Endothelial cell of umbilical vein (primary cell): Measurements from ENCODE around the gene IQGAP2. TPM values are rescaled to one million over a fixed set of nuclear protein-coding genes. Genes with fewer than 3 reads are reported as not detected.

ENCODE experiments used
- BruUV-seq: library from RNA; stranded (reverse); fragments of 400-500 nt; replicated peaks from 2 replicates; lab custom pipeline; 2021; lab: Mats Ljungman, UMichigan
- CTCF ChIA-PET: fragments of 300-600, 350-600 bp; sonication (Branson Sonifier 250); formaldehyde crosslinking; loops from one replicate; lab custom pipeline; 2021; ENCODE audit warnings: antibody characterized with exemption, inconsistent platforms; lab: Charles Lee
- POLR2A ChIA-PET: fragments of 300-600, 350-600 bp; sonication (Branson Sonifier 250); formaldehyde crosslinking; loops from one replicate; lab custom pipeline; 2021; ENCODE audit warnings: antibody characterized with exemption, inconsistent platforms; lab: Charles Lee
- DNase-seq: peaks from one replicate; pipeline ENCODE4 v3.0.0-alpha.2; 2011; ENCODE audit warnings: low read depth, low spot score
- FAIRE-seq: peaks from 2 replicates; lab custom pipeline; 2011; peaks lifted over from hg19 to GRCh38; lab: Jason Lieb, UNC
- H2AFZ ChIP-seq: 2 replicates; pipeline ENCODE4 v1.6.0; 2012; ENCODE audit warnings: low read depth, low read length, control low read depth, inconsistent platforms
- H3K27ac ChIP-seq: 2 replicates; pipeline ENCODE4 v1.5.1; 2011; ENCODE audit warnings: low read depth, mild to moderate bottlenecking, control low read depth, low read length, moderate library complexity; ENCODE audit not compliant: insufficient read depth
- H3K27me3 ChIP-seq, 2 experiments: 2 replicates each; pipeline versions ENCODE4 v1.6.0 to v1.6.1; 2011; ENCODE audit warnings: low read length in 2 of 2, mixed read lengths in 1 of 2; ENCODE audit not compliant: control insufficient read depth in 2 of 2, insufficient read depth in 2 of 2
- H3K36me3 ChIP-seq, 2 experiments: 2 replicates in 1 of 2; 3 replicates in 1 of 2; pipeline ENCODE4 v1.5.1; 2011; ENCODE audit warnings: low read length in 2 of 2, mild to moderate bottlenecking in 1 of 2, moderate library complexity in 1 of 2; ENCODE audit not compliant: control insufficient read depth in 2 of 2, insufficient read depth in 2 of 2; ENCODE audit errors: extremely low read depth in 1 of 2
- H3K4me1 ChIP-seq: 3 replicates; pipeline ENCODE4 v1.5.1; 2011; ENCODE audit warnings: mild to moderate bottlenecking, low read length; ENCODE audit not compliant: control insufficient read depth, insufficient read depth; ENCODE audit errors: extremely low read depth
- H3K4me2 ChIP-seq: 2 replicates; pipeline ENCODE4 v1.6.1; 2011; ENCODE audit warnings: low read length, control low read depth, mixed read lengths; ENCODE audit not compliant: insufficient read depth
- H3K4me3 ChIP-seq, 3 experiments: fragments of 200-600 bp in 1 of 3; sonication (generic), shearing (Covaris generic) in 1 of 3; replicated peaks in 1 of 3; 2 replicates each; pipeline ENCODE4 v1.5.1; 2011 to 2016; ENCODE audit warnings: control low read depth in 3 of 3, low read length in 3 of 3, mild to moderate bottlenecking in 2 of 3, inconsistent platforms in 1 of 3, low read depth in 1 of 3, moderate library complexity in 1 of 3; ENCODE audit not compliant: insufficient read depth in 1 of 3
- H3K79me2 ChIP-seq: 2 replicates; pipeline ENCODE4 v1.6.0; 2012; ENCODE audit warnings: low read length, inconsistent platforms; ENCODE audit not compliant: control insufficient read depth, insufficient read depth
- H3K9ac ChIP-seq: replicated peaks from 2 replicates; pipeline ENCODE3; 2011; ENCODE audit warnings: low read length, control low read depth; ENCODE audit not compliant: insufficient read depth; ENCODE audit errors: extremely low read depth
- H3K9me1 ChIP-seq: replicated peaks from 3 replicates; pipeline ENCODE4 v1.6.0; 2011; ENCODE audit warnings: mild to moderate bottlenecking, low read length; ENCODE audit not compliant: control insufficient read depth, insufficient read depth; ENCODE audit errors: extremely low read depth
- H3K9me3 ChIP-seq: replicated peaks from 2 replicates; pipeline ENCODE4 v1.5.1; 2012; ENCODE audit warnings: low read length, inconsistent platforms; ENCODE audit not compliant: control insufficient read depth, insufficient read depth
- H4K20me1 ChIP-seq: replicated peaks from 2 replicates; pipeline ENCODE3; 2011; ENCODE audit warnings: mild to moderate bottlenecking, low read length; ENCODE audit not compliant: control insufficient read depth, insufficient read depth; ENCODE audit errors: extremely low read depth
- EZH2 ChIP-seq: IDR thresholded peaks from 2 replicates; pipeline ENCODE4 v1.6.1; 2012; ENCODE audit warnings: borderline replicate concordance, low read depth, mild to moderate bottlenecking, moderate library complexity, low read length, inconsistent platforms; ENCODE audit not compliant: severe bottlenecking
- FOS ChIP-seq: IDR thresholded peaks from 2 replicates; pipeline ENCODE4 v1.6.1; 2011; ENCODE audit warnings: mild to moderate bottlenecking, low read length, moderate library complexity, borderline replicate concordance; ENCODE audit not compliant: insufficient read depth
- GATA2 ChIP-seq: IDR thresholded peaks from 2 replicates; pipeline ENCODE4 v1.7.0; 2011; ENCODE audit warnings: low read depth, mild to moderate bottlenecking, moderate library complexity, mixed read lengths, low read length; ENCODE audit not compliant: insufficient read length, insufficient read depth
- JUN ChIP-seq: IDR thresholded peaks from 2 replicates; pipeline ENCODE4 v1.6.1; 2011; ENCODE audit warnings: borderline replicate concordance, low read depth; ENCODE audit not compliant: insufficient read length, insufficient read depth
- MYC ChIP-seq: IDR thresholded peaks from one replicate; pipeline ENCODE4 v1.6.1; 2011; ENCODE audit warnings: mild to moderate bottlenecking, low read depth, low read length
- POLR2A ChIP-seq: IDR thresholded peaks from 2 replicates; pipeline ENCODE4 v1.6.1; 2012; ENCODE audit warnings: low read depth, mild to moderate bottlenecking, control low read depth, low read length
- POLR2AphosphoS5 ChIP-seq: IDR thresholded peaks from 2 replicates; pipeline ENCODE4 v1.6.1; 2012; ENCODE audit warnings: low read depth, mild to moderate bottlenecking, control low read depth, low read length, moderate library complexity; ENCODE audit not compliant: insufficient read depth
- dilution Hi-C: fragments of 300-500 bp; cut with MboI; formaldehyde crosslinking; loops from one replicate; pipeline ENCODE4 v1.15.0; 2019; ENCODE audit warnings: low sequenced_read_pairs; ENCODE audit not compliant: extremely low pct_ligation_motif_present
- intact Hi-C: fragments of 100-400 bp; cut with micrococcal nuclease; formaldehyde crosslinking; loops from one replicate; pipeline ENCODE4 v1.10.0; 2022
- polyA plus RNA-seq, 4 experiments: library from polyadenylated mRNA; depleted of rRNA in 3 of 4; stranded (reverse) in 3 of 4; unstranded in 1 of 4; fragments of >200 nt; gene quantifications; 2 replicates each; pipeline versions ENCODE4 v1.2.1 to v1.2.3, GENCODE V29; 2011 to 2012; ENCODE audit warnings: missing spikeins in 1 of 4
- total RNA-seq: library from RNA; stranded (reverse); gene quantifications from 2 replicates; pipeline ENCODE4 v1.2.3, GENCODE V29; 2021
- TF ChIP-seq, protein P1 (sequence below): IDR thresholded peaks from 2 replicates; pipeline ENCODE4 v1.6.1; 2011; ENCODE audit not compliant: insufficient read depth, insufficient read length
- TF ChIP-seq, protein P2 (sequence below), 2 donors: IDR thresholded peaks; 1 replicate in 1 of 2; 2 replicates in 1 of 2; pipeline ENCODE4 v1.5.1; 2011; ENCODE audit warnings: low read length in 2 of 2, mild to moderate bottlenecking in 2 of 2, moderate library complexity in 2 of 2, control low read depth in 1 of 2, inconsistent platforms in 1 of 2, low read depth in 1 of 2; ENCODE audit not compliant: insufficient read depth in 1 of 2; ENCODE audit errors: extremely low read depth in 1 of 2

IQGAP2 gene
- total and polyA plus RNA-seq, 2 donors (not counting 3 experiments of a cell fraction or from before 2014, with no cell fraction given), result 4.5 to 4.7 TPM

DNA sequence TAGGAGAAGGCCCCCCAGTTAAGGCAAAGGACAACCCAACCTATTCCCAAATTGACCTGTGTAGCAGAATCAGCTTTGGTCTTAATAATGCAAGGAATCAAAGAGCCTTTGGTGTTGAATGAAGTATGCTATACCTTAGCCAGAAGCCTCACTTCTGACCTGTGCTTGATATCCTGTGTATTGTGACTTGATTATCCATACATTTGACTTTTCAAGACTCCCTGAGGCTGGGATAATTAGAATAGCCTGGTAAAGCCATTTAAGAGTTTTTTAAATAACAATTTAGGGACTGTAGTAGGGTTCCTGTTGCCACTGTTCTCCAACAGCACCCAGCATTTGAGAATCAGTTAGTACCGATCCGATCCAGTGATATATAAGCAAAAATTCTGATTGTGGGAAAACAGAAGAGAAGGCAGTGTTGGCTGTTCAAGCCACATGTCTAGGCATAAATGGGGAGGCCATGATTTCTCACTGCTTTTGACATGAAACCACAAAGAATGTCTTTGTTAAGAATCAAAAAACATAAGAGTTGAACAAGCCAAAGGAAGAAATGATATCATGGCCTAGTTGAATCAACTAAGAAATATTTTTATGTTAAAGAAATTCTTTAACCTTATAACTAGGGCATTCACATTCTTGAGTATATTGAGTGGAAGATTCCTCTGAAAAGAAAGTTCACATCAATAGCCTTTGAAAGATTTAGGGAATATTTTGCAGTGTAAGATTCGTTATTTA, 121.2 kb downstream of the IQGAP2 start:
- Histone ChIP-seq H3K4me3 (no peak overlapping the region), H4K20me1 (no peaks in the 10 kb centered on the region), H3K4me1 (no peaks in the 10 kb centered on the region), H3K4me2 (no peak overlapping the region), H3K27ac (no peak overlapping the region), H3K9ac (no peak overlapping the region), H3K36me3 (no peaks in the 10 kb centered on the region), H3K9me3 (no peaks in the 10 kb centered on the region), H3K79me2 (no peaks in the 10 kb centered on the region), H3K9me1 (no peaks in the 10 kb centered on the region), H2AFZ (no peak overlapping the region), H3K27me3 (peaks cover 3 to 6% of the 10 kb centered on the region in 2 experiments)
- intact Hi-C loops, result no loop called here
- dilution Hi-C loops, result no loop called here
- no TSS peak for BruUV-seq
- FAIRE-seq (no peak), DNase-seq (no peak)
- TF ChIP-seq MYC (no peak), GATA2 (no peak)
- TF ChIP-seq, protein P1, sequence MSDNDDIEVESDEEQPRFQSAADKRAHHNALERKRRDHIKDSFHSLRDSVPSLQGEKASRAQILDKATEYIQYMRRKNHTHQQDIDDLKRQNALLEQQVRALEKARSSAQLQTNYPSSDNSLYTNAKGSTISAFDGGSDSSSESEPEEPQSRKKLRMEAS, result no peak
- CTCF ChIA-PET, result no interaction called here
- POLR2A ChIA-PET, result no interaction called here

DNA sequence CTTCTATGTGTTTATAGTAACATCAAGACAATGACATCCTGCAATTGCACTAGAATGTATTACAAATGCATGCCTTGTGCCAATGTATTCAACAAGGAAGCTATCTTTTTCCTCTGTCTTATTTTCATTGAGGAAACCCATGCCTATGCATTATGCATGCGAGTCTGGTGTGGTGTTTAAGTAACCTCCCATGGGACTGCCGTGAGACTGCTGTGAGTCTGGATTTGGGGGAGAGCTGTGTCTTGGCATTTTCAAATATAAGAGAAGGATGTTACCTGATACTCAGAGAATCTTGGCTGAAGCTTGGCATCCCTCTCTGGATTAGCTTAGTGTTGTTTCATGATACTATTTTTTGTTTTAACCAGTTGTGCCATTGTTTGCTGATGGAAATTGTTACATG, 121.8 kb downstream of the IQGAP2 start:
- Histone ChIP-seq H3K79me2 (no peaks in the 10 kb centered on the region), H4K20me1 (no peaks in the 10 kb centered on the region), H3K4me1 (no peaks in the 10 kb centered on the region), H3K4me2 (no peak overlapping the region), H3K9me3 (no peaks in the 10 kb centered on the region), H3K27ac (no peak overlapping the region), H2AFZ (no peak overlapping the region), H3K36me3 (no peaks in the 10 kb centered on the region), H3K9ac (no peak overlapping the region), H3K4me3 (no peak overlapping the region), H3K9me1 (no peaks in the 10 kb centered on the region), H3K27me3 (peaks cover 3 to 6% of the 10 kb centered on the region in 2 experiments)
- ChIA-PET CTCF (no interaction called here), POLR2A (no interaction called here)
- DNase-seq (no peak), FAIRE-seq (no peak)
- TF ChIP-seq, protein P1, result no peak
- TF ChIP-seq MYC (no peak), GATA2 (no peak), EZH2 (no peak), FOS (no peak), POLR2A (no peak), JUN (no peak), POLR2AphosphoS5 (no peak)
- TF ChIP-seq, protein P2, sequence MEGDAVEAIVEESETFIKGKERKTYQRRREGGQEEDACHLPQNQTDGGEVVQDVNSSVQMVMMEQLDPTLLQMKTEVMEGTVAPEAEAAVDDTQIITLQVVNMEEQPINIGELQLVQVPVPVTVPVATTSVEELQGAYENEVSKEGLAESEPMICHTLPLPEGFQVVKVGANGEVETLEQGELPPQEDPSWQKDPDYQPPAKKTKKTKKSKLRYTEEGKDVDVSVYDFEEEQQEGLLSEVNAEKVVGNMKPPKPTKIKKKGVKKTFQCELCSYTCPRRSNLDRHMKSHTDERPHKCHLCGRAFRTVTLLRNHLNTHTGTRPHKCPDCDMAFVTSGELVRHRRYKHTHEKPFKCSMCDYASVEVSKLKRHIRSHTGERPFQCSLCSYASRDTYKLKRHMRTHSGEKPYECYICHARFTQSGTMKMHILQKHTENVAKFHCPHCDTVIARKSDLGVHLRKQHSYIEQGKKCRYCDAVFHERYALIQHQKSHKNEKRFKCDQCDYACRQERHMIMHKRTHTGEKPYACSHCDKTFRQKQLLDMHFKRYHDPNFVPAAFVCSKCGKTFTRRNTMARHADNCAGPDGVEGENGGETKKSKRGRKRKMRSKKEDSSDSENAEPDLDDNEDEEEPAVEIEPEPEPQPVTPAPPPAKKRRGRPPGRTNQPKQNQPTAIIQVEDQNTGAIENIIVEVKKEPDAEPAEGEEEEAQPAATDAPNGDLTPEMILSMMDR (IDR thresholded peaks at IDR 0.05; ENCODE audit: extremely low read depth in 1 of 2, insufficient read depth in 1 of 2, low read depth in 1 of 2, low read length in 2 of 2), result no peak
- intact Hi-C loops, result no loop called here
- dilution Hi-C loops, result no loop called here
- no TSS peak for BruUV-seq
